Activated T-cell treated with anti-CD3 and anti-CD28 coated beads, Interleukin-2, amount 50 U/mL, for 4 hours (primary cell): ENCODE measurements around the gene ZNF714. TPM values are rescaled to one million over a fixed set of nuclear protein-coding genes. Genes with fewer than 3 reads are reported as not detected.
"Not testable (repeated sequence)": the region's sequence is repeated elsewhere in the genome, so short reads cannot be mapped to it uniquely, and the experiment has no call there.

Experiments used
- ATAC-seq, 2 donors: fragments of 200-7000 bp; cut with Tn5 transposase; one replicate each; pipeline ENCODE4 v1.10.0; 2021
- DNase-seq: peaks from one replicate; pipeline ENCODE4 v3.0.0-alpha.2; 2020
- H3K27me3 Mint-ChIP-seq: one replicate; pipeline ENCODE4 v1.8.0; 2021; ENCODE audit warnings: low read depth, mixed read lengths
- H3K36me3 Mint-ChIP-seq: one replicate; pipeline ENCODE4 v1.8.0; 2022; ENCODE audit warnings: mixed read lengths; ENCODE audit not compliant: insufficient read depth
- H3K4me1 Mint-ChIP-seq: one replicate; pipeline ENCODE4 v1.8.0; 2021; ENCODE audit warnings: low read depth, mixed read lengths
- H3K4me3 Mint-ChIP-seq: one replicate; pipeline ENCODE4 v1.8.0; 2021; ENCODE audit warnings: mild to moderate bottlenecking, moderate library complexity, mixed read lengths
- H3K9me3 Mint-ChIP-seq: one replicate; pipeline ENCODE4 v1.8.0; 2021; ENCODE audit warnings: mixed read lengths
- total RNA-seq, 3 donors: library from RNA; stranded (reverse); gene quantifications; one replicate each; pipeline ENCODE4 v1.2.1, GENCODE V29; 2021

The ZNF714 gene
- total RNA-seq, 3 donors from 2014 or later = 6.9 to 10.8 (median 8.3) TPM

GRCh38 chr19:21115430-21115829 lies 33.4 kb downstream of the ZNF714 start:
- no peak for ATAC-seq
- no peak for DNase-seq
- peaks cover 63% of the 10 kb centered on the region for H3K36me3 Mint-ChIP-seq
- H3K27me3 Mint-ChIP-seq = no peaks in the 10 kb centered on the region
- peaks cover 55% of the 10 kb centered on the region for H3K9me3 Mint-ChIP-seq
- H3K4me1 Mint-ChIP-seq = no peaks in the 10 kb centered on the region
- no peak overlapping the region for H3K4me3 Mint-ChIP-seq

- ATAC-seq (no peak), DNase-seq (no peak)
- Mint-ChIP-seq H3K4me3 (no peak overlapping the region), H3K9me3 (peaks cover 37% of the 10 kb centered on the region), H3K27me3 (no peaks in the 10 kb centered on the region), H3K36me3 (peaks cover 44% of the 10 kb centered on the region), H3K4me1 (no peaks in the 10 kb centered on the region)
Measured at GRCh38 chr19:21117041-21117907, 35.3 kb downstream of the ZNF714 start.

GRCh38 chr19:21126078-21126477 lies 44.1 kb downstream of the ZNF714 start:
- H3K27me3 Mint-ChIP-seq = no peaks in the 10 kb centered on the region
- DNase-seq = no peak
- no peaks in the 10 kb centered on the region for H3K4me1 Mint-ChIP-seq
- no peaks in the 10 kb centered on the region for H3K36me3 Mint-ChIP-seq
- no peak for ATAC-seq
- H3K4me3 Mint-ChIP-seq = no peak overlapping the region
- peaks cover 15% of the 10 kb centered on the region for H3K9me3 Mint-ChIP-seq

GRCh38 chr19:21127001-21127400 lies 45.0 kb downstream of the ZNF714 start:
- no peak for DNase-seq
- no peak for ATAC-seq
- H3K9me3 Mint-ChIP-seq = peaks cover 15% of the 10 kb centered on the region

GRCh38 chr19:21127898-21128297 lies 45.9 kb downstream of the ZNF714 start:
- Mint-ChIP-seq H3K9me3 (peaks cover 15% of the 10 kb centered on the region), H3K4me3 (no peak overlapping the region), H3K4me1 (no peaks in the 10 kb centered on the region), H3K27me3 (no peaks in the 10 kb centered on the region), H3K36me3 (no peaks in the 10 kb centered on the region)
- no peak for DNase-seq
- ATAC-seq = no peak

More at GRCh38 chr19:21127001-21127400, 45.0 kb downstream of the ZNF714 start:
- no peaks in the 10 kb centered on the region for H3K36me3 Mint-ChIP-seq
- H3K27me3 Mint-ChIP-seq = no peaks in the 10 kb centered on the region
- H3K4me3 Mint-ChIP-seq = no peak overlapping the region
- H3K4me1 Mint-ChIP-seq = no peaks in the 10 kb centered on the region

- no peak for DNase-seq
- no peak overlapping the region for H3K4me3 Mint-ChIP-seq
- no peaks in the 10 kb centered on the region for H3K36me3 Mint-ChIP-seq
- H3K27me3 Mint-ChIP-seq = no peaks in the 10 kb centered on the region
- H3K4me1 Mint-ChIP-seq = no peaks in the 10 kb centered on the region
- ATAC-seq = no peak
- H3K9me3 Mint-ChIP-seq = peaks cover 15% of the 10 kb centered on the region
Measured at GRCh38 chr19:21128901-21129698, 47.1 kb downstream of the ZNF714 start.

GRCh38 chr19:21130097-21130775 lies 48.2 kb downstream of the ZNF714 start:
- H3K27me3 Mint-ChIP-seq = no peaks in the 10 kb centered on the region
- H3K4me1 Mint-ChIP-seq = no peaks in the 10 kb centered on the region
- DNase-seq (no peak), ATAC-seq (no peak)
- H3K9me3 Mint-ChIP-seq = peaks cover 15% of the 10 kb centered on the region
- no peak overlapping the region for H3K4me3 Mint-ChIP-seq
- H3K36me3 Mint-ChIP-seq = peaks cover 1% of the 10 kb centered on the region

- H3K4me3 Mint-ChIP-seq = no peak overlapping the region
- peaks cover 7% of the 10 kb centered on the region for H3K9me3 Mint-ChIP-seq
- no peaks in the 10 kb centered on the region for H3K4me1 Mint-ChIP-seq
Measured at GRCh38 chr19:21133633-21134032, 51.6 kb downstream of the ZNF714 start.

GRCh38 chr19:21134934-21135366 lies 52.9 kb downstream of the ZNF714 start:
- DNase-seq = no peak
- ATAC-seq = no peak
- Mint-ChIP-seq H3K27me3 (peaks cover 2% of the 10 kb centered on the region), H3K4me1 (peaks cover under 1% of the 10 kb centered on the region), H3K36me3 (peaks cover 1% of the 10 kb centered on the region), H3K4me3 (no peak overlapping the region), H3K9me3 (peaks cover 6% of the 10 kb centered on the region)

More at GRCh38 chr19:21133633-21134032, 51.6 kb downstream of the ZNF714 start:
- ATAC-seq (no peak), DNase-seq (no peak)
- Mint-ChIP-seq H3K27me3 (peaks cover 2% of the 10 kb centered on the region), H3K36me3 (peaks cover 1% of the 10 kb centered on the region)

- peaks cover 1% of the 10 kb centered on the region for H3K36me3 Mint-ChIP-seq
- no peak overlapping the region for H3K4me3 Mint-ChIP-seq
- H3K9me3 Mint-ChIP-seq = peaks cover 1% of the 10 kb centered on the region
- ATAC-seq = no peak
- H3K4me1 Mint-ChIP-seq = peaks cover 1% of the 10 kb centered on the region
- DNase-seq = no peak
- H3K27me3 Mint-ChIP-seq = peaks cover 2% of the 10 kb centered on the region
Measured at GRCh38 chr19:21135433-21135832, 53.4 kb downstream of the ZNF714 start.

- no peak for ATAC-seq
- H3K4me3 Mint-ChIP-seq = no peak overlapping the region
- peaks cover 2% of the 10 kb centered on the region for H3K27me3 Mint-ChIP-seq
- H3K36me3 Mint-ChIP-seq = peaks cover 1% of the 10 kb centered on the region
- H3K4me1 Mint-ChIP-seq = peaks cover 11% of the 10 kb centered on the region
- DNase-seq = no peak
- no peaks in the 10 kb centered on the region for H3K9me3 Mint-ChIP-seq
Measured at GRCh38 chr19:21138130-21138529, 56.1 kb downstream of the ZNF714 start.

GRCh38 chr19:21141006-21141405 lies 59.0 kb downstream of the ZNF714 start:
- peaks cover 12% of the 10 kb centered on the region for H3K36me3 Mint-ChIP-seq
- not testable (repeated sequence) for DNase-seq, H3K27me3 Mint-ChIP-seq, ATAC-seq, H3K4me3 Mint-ChIP-seq, H3K9me3 Mint-ChIP-seq
- peaks cover 31% of the 10 kb centered on the region for H3K4me1 Mint-ChIP-seq

GRCh38 chr19:21141787-21142464 lies 59.9 kb downstream of the ZNF714 start, which contains the start of gene ZNF431:
Gene ZNF431, plus strand, starts transcription at chr19:21142040. Its CDS starts 144 bp downstream, at chr19:21142184.
- no peaks in the 10 kb centered on the region for H3K27me3 Mint-ChIP-seq

More at GRCh38 chr19:21141787-21142464, 59.9 kb downstream of the ZNF714 start, which contains the start of gene ZNF431:
- DNase-seq = peak; percentile 79
- H3K9me3 Mint-ChIP-seq = no peaks in the 10 kb centered on the region
- H3K4me3 Mint-ChIP-seq = peak within 1 kb of the TSS; percentile 98
- peaks cover 20% of the 10 kb centered on the region for H3K36me3 Mint-ChIP-seq
- H3K4me1 Mint-ChIP-seq = peaks cover 34% of the 10 kb centered on the region
- peak; percentile 100 for ATAC-seq
